Pancreas (tissue), 10 donors: ENCODE data around the gene FOXF2. TPM values are rescaled to one million over a fixed set of nuclear protein-coding genes. Genes with fewer than 3 reads are reported as not detected.

ENCODE experiments used
- ATAC-seq, 4 donors: fragments of 200-7000 bp; cut with Tn5 transposase; one replicate each; pipeline versions ENCODE4 v1.8.0 to v1.9.1; 2020; ENCODE audit warnings: mild to moderate bottlenecking in 4 of 4, moderate library complexity in 4 of 4
- DNase-seq, 6 donors: peaks; one replicate each; pipeline ENCODE4 v3.0.0-alpha.2; 2020
- FAIRE-seq: peaks from 2 replicates; lab custom pipeline; 2012; peaks lifted over from hg19 to GRCh38; lab: Jason Lieb, UNC
- H3K27ac ChIP-seq, 4 donors: fragments of 200-600 bp; sonication (generic); 1 replicate in 3 of 4; 2 replicates in 1 of 4; pipeline versions ENCODE4 v1.5.0 to v1.8.0; 2020
- H3K27me3 ChIP-seq, 4 donors: fragments of 200-600 bp; one replicate each; pipeline ENCODE4 v1.8.0; 2021
- H3K36me3 ChIP-seq, 3 donors: fragments of 200-600 bp; sonication (generic) in 1 of 3; one replicate each; pipeline versions ENCODE4 v1.5.0 to v1.8.0; 2020 to 2021
- H3K4me1 ChIP-seq, 3 donors: fragments of 200-600 bp; one replicate each; pipeline ENCODE4 v1.8.0; 2021
- H3K4me3 ChIP-seq, 4 donors: fragments of 200-600 bp; sonication (generic) in 2 of 4; one replicate each; pipeline versions ENCODE4 v1.5.0 to v1.8.0; 2020 to 2021
- H3K9me3 ChIP-seq, 4 donors: fragments of 200-600 bp; one replicate each; pipeline ENCODE4 v1.8.0; 2021
- WGBS, 2 donors: extraction: QIAGEN DNeasy Blood & Tissue Kit; methylation state at CpG; one replicate each; pipeline ENCODE4 v1.1.7; 2013; 5-methylcytosine and 5-hydroxymethylcytosine counted together
- intact Hi-C, 3 donors: fragments of 100-400 bp; cut with DNase I; formaldehyde crosslinking; loops; one replicate each; pipeline versions ENCODE4 v1.11.1 to v1.14.2; 2022
- microRNA-seq, 2 donors: library from miRNA; unstranded; fragments of <30 nt; microRNA quantifications; one replicate each; pipeline versions ENCODE4 to v1.1.0, GENCODE V29; 2019 to 2020
- polyA plus RNA-seq, 2 donors: library from polyadenylated mRNA; stranded (reverse); fragments of 200-250 nt; gene quantifications; one replicate each; pipeline ENCODE4 v1.2.3, GENCODE V29; 2013
- total RNA-seq, 6 donors: library from RNA; stranded (reverse); fragmentation: NEBNext Ultra II Directional in 4 of 6; extraction: Animal tissue kit (Norgen Biotek cat#: 25700) in 4 of 6; gene quantifications; one replicate each; pipeline versions ENCODE4 v1.2.1 to v1.2.4, GENCODE V29; 2021 to 2023
- TF ChIP-seq, protein P1 (sequence below), 4 donors: fragments of 200-600 bp; sonication (generic) in 3 of 4; IDR thresholded peaks; one replicate each; pipeline versions ENCODE4 v1.5.0 to v1.8.0; 2021; ENCODE audit warnings: antibody characterized with exemption in 4 of 4
- donor health status: healthy with polysubstance abuse.
- donor health status: DM: no; HTN: no; CAD: no; lungs with moderate emphysema.
- donor health status: DM: no; HTN: no; CAD: no.
- donor health status: control.
- donor health status: control.
- donor health status: Bipolar disorder and iron deficiency.
- donor health status: DM: yes; HTN: yes; CAD: no.
- donor health status: DM: no; HTN: no; CAD: no.
- donor health status: DM: no; HTN: no; CAD: no.
- donor health status: DM: yes; HTN: yes; CAD: no.

The FOXF2 gene
- total and polyA plus RNA-seq, 8 donors: 0.12 to 0.90 (median 0.35) TPM

DNA sequence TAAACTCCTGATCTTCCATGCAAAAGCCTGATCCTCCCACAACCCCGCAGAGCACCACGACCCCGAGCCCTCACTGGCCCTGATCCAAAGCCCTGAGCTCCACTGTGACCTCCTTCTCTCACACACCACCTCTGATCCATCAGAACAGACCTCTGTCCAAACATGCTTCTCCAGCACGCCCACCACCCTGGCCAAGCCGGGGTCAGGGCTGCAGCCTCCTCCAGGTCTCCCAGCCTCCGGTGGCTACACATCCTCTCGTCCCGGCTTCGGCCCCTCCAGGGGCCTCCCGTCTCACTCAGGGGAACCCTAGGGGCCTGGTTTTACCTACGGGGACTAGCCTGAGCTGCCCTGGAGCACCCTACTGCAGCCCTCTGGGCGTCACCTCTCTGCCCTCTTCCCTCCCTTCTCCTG, 49.1 kb downstream of the FOXF2 start:
- H3K4me1 ChIP-seq: no peaks in the 10 kb centered on the region
- no peaks in the 10 kb centered on the region for H3K36me3 ChIP-seq
- no peak for FAIRE-seq
- TF ChIP-seq, protein P1, sequence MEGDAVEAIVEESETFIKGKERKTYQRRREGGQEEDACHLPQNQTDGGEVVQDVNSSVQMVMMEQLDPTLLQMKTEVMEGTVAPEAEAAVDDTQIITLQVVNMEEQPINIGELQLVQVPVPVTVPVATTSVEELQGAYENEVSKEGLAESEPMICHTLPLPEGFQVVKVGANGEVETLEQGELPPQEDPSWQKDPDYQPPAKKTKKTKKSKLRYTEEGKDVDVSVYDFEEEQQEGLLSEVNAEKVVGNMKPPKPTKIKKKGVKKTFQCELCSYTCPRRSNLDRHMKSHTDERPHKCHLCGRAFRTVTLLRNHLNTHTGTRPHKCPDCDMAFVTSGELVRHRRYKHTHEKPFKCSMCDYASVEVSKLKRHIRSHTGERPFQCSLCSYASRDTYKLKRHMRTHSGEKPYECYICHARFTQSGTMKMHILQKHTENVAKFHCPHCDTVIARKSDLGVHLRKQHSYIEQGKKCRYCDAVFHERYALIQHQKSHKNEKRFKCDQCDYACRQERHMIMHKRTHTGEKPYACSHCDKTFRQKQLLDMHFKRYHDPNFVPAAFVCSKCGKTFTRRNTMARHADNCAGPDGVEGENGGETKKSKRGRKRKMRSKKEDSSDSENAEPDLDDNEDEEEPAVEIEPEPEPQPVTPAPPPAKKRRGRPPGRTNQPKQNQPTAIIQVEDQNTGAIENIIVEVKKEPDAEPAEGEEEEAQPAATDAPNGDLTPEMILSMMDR (IDR thresholded peaks at IDR 0.05): no peak
- peaks cover 0 to 7% (median 0%) of the 10 kb centered on the region in 4 donors for H3K27me3 ChIP-seq
- H3K4me3 ChIP-seq: no peak overlapping the region
- DNase-seq: peak in 1 of 6 donors; percentile 60
- no peak for ATAC-seq
- 32 to 38% methylated on average over 12 of the region's 12 CpGs for WGBS, 2 donors
- H3K9me3 ChIP-seq: no peaks in the 10 kb centered on the region
- intact Hi-C loops: no loop called here
- H3K27ac ChIP-seq: no peak overlapping the region

DNA sequence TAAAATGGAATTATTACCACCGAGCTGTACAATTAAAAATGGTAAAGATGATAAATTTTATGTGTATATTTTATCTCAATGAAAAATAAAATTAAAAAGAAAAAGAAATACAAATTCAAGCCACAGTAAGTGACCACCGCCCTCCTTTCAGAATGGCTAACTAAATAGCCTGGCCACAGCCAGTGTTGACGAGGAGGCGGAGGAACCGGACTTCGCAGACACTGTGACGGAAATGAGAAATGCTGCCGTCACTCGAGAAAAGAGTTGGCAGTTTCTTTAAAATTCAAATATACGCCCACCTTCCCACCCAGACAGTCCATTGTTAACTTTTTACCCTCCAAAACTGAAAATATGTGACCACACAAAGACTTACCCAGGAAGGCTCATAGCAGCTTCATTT, 50.0 kb downstream of the FOXF2 start:
- WGBS, 2 donors: 57 to 69% methylated on average over 10 of the region's 10 CpGs
- FAIRE-seq (no peak), ATAC-seq (no peak), DNase-seq (no peak)
- no peaks in the 10 kb centered on the region for H3K4me1 ChIP-seq
- no peaks in the 10 kb centered on the region for H3K36me3 ChIP-seq
- no peaks in the 10 kb centered on the region for H3K9me3 ChIP-seq
- intact Hi-C loops: no loop called here
- TF ChIP-seq, protein P1 (IDR thresholded peaks at IDR 0.05): no peak
- no peak overlapping the region for H3K4me3 ChIP-seq
- no peak overlapping the region for H3K27ac ChIP-seq
- peaks cover 0 to 7% (median 0%) of the 10 kb centered on the region in 4 donors for H3K27me3 ChIP-seq

DNA sequence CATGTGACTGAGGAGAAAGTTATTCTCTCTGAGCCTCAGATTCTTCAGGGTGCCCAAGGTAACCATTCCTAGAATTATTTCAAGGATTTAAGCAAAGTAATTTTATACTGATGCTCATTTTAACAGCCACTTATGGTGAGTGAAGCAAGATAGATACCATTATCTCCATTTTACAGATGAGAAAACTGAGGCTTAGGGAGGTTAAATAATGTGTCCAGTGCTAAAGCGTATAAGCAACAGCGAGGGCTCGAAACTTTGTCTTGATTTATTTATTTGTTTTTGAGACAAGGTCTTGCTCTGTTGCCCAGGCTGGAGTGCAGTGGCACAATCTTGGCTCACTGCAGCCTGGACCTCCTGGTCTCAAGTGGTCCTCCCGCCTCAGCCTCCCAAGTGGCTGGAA, 53.6 kb downstream of the FOXF2 start:
- intact Hi-C loops: loop anchor here in 1 of 3 donors (5.0 kb wide), 1 partner anchor 846 kb away; no protein-coding TSS in a partner anchor
- FAIRE-seq: no peak
- DNase-seq: no peak
- no peak for ATAC-seq
- H3K36me3 ChIP-seq: no peaks in the 10 kb centered on the region
- 32 to 57% methylated on average over 4 of the region's 4 CpGs for WGBS, 2 donors
- no peak overlapping the region for H3K4me3 ChIP-seq
- H3K27me3 ChIP-seq: no peaks in the 10 kb centered on the region
- H3K9me3 ChIP-seq: no peaks in the 10 kb centered on the region
- H3K27ac ChIP-seq: no peak overlapping the region
- TF ChIP-seq, protein P1 (IDR thresholded peaks at IDR 0.05): no peak
- H3K4me1 ChIP-seq: no peaks in the 10 kb centered on the region

Small RNA genes lying within 50 kb of the gene (microRNA-seq; reads per million reads assigned to microRNA genes)
- 0 reads per million in 2 donors for gene MIR6720

Other genes starting within 250 kb of the FOXF2 start
- gene FOXQ1, start 77.5 kb upstream of the FOXF2 start, total RNA-seq: 10 to 100 TPM in 1 of 6 donors, 1 to 10 TPM in 5; 1.4 to 14.8 (median 3.9) TPM
- 1 to 10 TPM; 1.5 to 2.6 TPM for gene FOXQ1, start 77.5 kb upstream of the FOXF2 start, polyA plus RNA-seq
- gene FOXC1, start 220.3 kb downstream of the FOXF2 start, total RNA-seq: 1 to 10 TPM; 2.4 to 4.0 (median 2.6) TPM
- 1 to 10 TPM in 1 of 2 donors, under 1 TPM in 1; 0.99 to 1.6 TPM for gene FOXC1, start 220.3 kb downstream of the FOXF2 start, polyA plus RNA-seq